GM12891 (cell line): ENCODE data around the gene TENT4B.

Experiments used
- DNase-seq: peaks from one replicate; pipeline ENCODE4 v3.0.0; 2011; ENCODE audit warnings: low spot score; ENCODE audit not compliant: insufficient read length
- FAIRE-seq: peaks from 2 replicates; lab custom pipeline; 2011; peaks lifted over from hg19 to GRCh38; lab: Jason Lieb, UNC
- PAX5 ChIP-seq: IDR thresholded peaks from 2 replicates; pipeline ENCODE4 v1.6.1; 2011; ENCODE audit warnings: low read length, moderate library complexity, mild to moderate bottlenecking; ENCODE audit not compliant: insufficient read depth, severe bottlenecking
- POLR2A ChIP-seq: IDR thresholded peaks from 2 replicates; pipeline ENCODE4 v1.6.1; 2011; ENCODE audit warnings: low read depth, low read length, control low read depth
- POLR2AphosphoS5 ChIP-seq: IDR thresholded peaks from 2 replicates; pipeline ENCODE4 v1.6.1; 2011; ENCODE audit warnings: low read depth, low read length, control low read depth
- POU2F2 ChIP-seq: IDR thresholded peaks from 2 replicates; pipeline ENCODE4 v1.6.1; 2011; ENCODE audit warnings: low read depth, mild to moderate bottlenecking, control low read depth, low read length, moderate library complexity
- SPI1 ChIP-seq: IDR thresholded peaks from 2 replicates; pipeline ENCODE4 v1.6.1; 2011; ENCODE audit warnings: low read depth, low read length, control low read depth
- TAF1 ChIP-seq: IDR thresholded peaks from 2 replicates; pipeline ENCODE4 v1.6.1; 2011; ENCODE audit warnings: low read depth, low read length, control low read depth

The TENT4B gene

GRCh38 chr16:50195276-50195675 lies 42.2 kb downstream of the TENT4B start:
- DNase-seq = no peak

GRCh38 chr16:50195756-50196155 lies 42.6 kb downstream of the TENT4B start:
- no peak for TF ChIP-seq TAF1
- no peak for DNase-seq
- FAIRE-seq = no peak

More at GRCh38 chr16:50195276-50195675, 42.2 kb downstream of the TENT4B start:
- TF ChIP-seq SPI1 (peak; percentile 64), POU2F2 (no peak)
- no peak for FAIRE-seq

- FAIRE-seq (peak; percentile 62), DNase-seq (no peak)
- no peak for TF ChIP-seq PAX5
- TF ChIP-seq POLR2AphosphoS5 = no peak
- TF ChIP-seq SPI1 = peak; percentile 45; the same call in 1 of the 2 replicates
These were observed 44.5 kb downstream of the TENT4B start for GRCh38 chr16:50197582-50197981.

GRCh38 chr16:50198802-50199403 lies 45.8 kb downstream of the TENT4B start:
- TF ChIP-seq POLR2AphosphoS5 (no peak), POLR2A (no peak), TAF1 (no peak), PAX5 (no peak), POU2F2 (no peak), SPI1 (no peak)
- FAIRE-seq (no peak), DNase-seq (no peak)

GRCh38 chr16:50201787-50202186 lies 48.7 kb downstream of the TENT4B start:
- TF ChIP-seq POU2F2 (no peak), SPI1 (no peak), TAF1 (no peak), POLR2A (no peak), POLR2AphosphoS5 (no peak), PAX5 (no peak)
- FAIRE-seq = no peak
- DNase-seq = no peak

- FAIRE-seq (no peak), DNase-seq (no peak)
- TF ChIP-seq PAX5 (no peak), POLR2AphosphoS5 (no peak), SPI1 (no peak), TAF1 (no peak), POU2F2 (no peak), POLR2A (no peak)
These were observed 50.0 kb downstream of the TENT4B start for GRCh38 chr16:50202926-50203624.

- no peak for DNase-seq
These were observed 50.6 kb downstream of the TENT4B start for GRCh38 chr16:50203681-50204080.

GRCh38 chr16:50204453-50205108 lies 51.5 kb downstream of the TENT4B start:
- DNase-seq (no peak), FAIRE-seq (peak; percentile 47)
- TF ChIP-seq POU2F2 = no peak
- no peak for TF ChIP-seq POLR2A
- no peak for TF ChIP-seq PAX5
- no peak for TF ChIP-seq SPI1
- TF ChIP-seq TAF1 = no peak
- TF ChIP-seq POLR2AphosphoS5 = no peak

More at GRCh38 chr16:50203681-50204080, 50.6 kb downstream of the TENT4B start:
- TF ChIP-seq POLR2AphosphoS5 (no peak), POLR2A (no peak), PAX5 (no peak), TAF1 (no peak), POU2F2 (no peak), SPI1 (no peak)
- FAIRE-seq = no peak

- FAIRE-seq = no peak
- no peak for TF ChIP-seq SPI1
- no peak for TF ChIP-seq POLR2A
- no peak for TF ChIP-seq POU2F2
- TF ChIP-seq PAX5 = no peak
- no peak for TF ChIP-seq POLR2AphosphoS5
- no peak for TF ChIP-seq TAF1
- no peak for DNase-seq
These were observed 54.5 kb downstream of the TENT4B start for GRCh38 chr16:50207652-50208051.

GRCh38 chr16:50208460-50208931 lies 55.4 kb downstream of the TENT4B start:
- FAIRE-seq = no peak

More at GRCh38 chr16:50208460-50208931, 55.4 kb downstream of the TENT4B start:
- no peak for TF ChIP-seq TAF1
- TF ChIP-seq POLR2AphosphoS5 = no peak
- TF ChIP-seq PAX5 = no peak
- DNase-seq = no peak
